H1 (cell line): ENCODE data around the gene SEMA3F. TPM values are rescaled to one million over a fixed set of nuclear protein-coding genes. Genes with fewer than 3 reads are reported as not detected.

Experiments
- CTCF ChIA-PET: fragments of 300-600 bp; sonication (Branson Sonifier 250); formaldehyde crosslinking; loops from one replicate; lab custom pipeline; 2021; ENCODE audit not compliant: partially characterized antibody; lab: Charles Lee
- POLR2A ChIA-PET: fragments of 300-600 bp; sonication (Branson Sonifier 250); formaldehyde crosslinking; loops from one replicate; lab custom pipeline; 2021; ENCODE audit warnings: inconsistent platforms; ENCODE audit not compliant: partially characterized antibody; lab: Charles Lee
- DNase-seq, 2 experiments: peaks; one replicate each; pipeline versions ENCODE4 v3.0.0 to v3.0.0-alpha.2; 2010 to 2022; ENCODE audit warnings: low spot score in 2 of 2, low read depth in 1 of 2, mixed read lengths in 1 of 2
- FAIRE-seq: peaks from 2 replicates; lab custom pipeline; 2011; peaks lifted over from hg19 to GRCh38; lab: Jason Lieb, UNC
- H2AFZ ChIP-seq: 2 replicates; pipeline ENCODE4 v1.8.1; 2012; ENCODE audit warnings: low read length, inconsistent platforms
- H2AK5ac ChIP-seq: 2 replicates; pipeline ENCODE4 v1.6.1; 2013; ENCODE audit warnings: low read depth, low read length
- H2BK120ac ChIP-seq: replicated peaks from 2 replicates; pipeline ENCODE3; 2013; ENCODE audit warnings: low read depth, low read length, inconsistent platforms
- H2BK12ac ChIP-seq: 2 replicates; pipeline ENCODE4 v1.6.1; 2013; ENCODE audit warnings: low read depth, low read length
- H2BK15ac ChIP-seq: 2 replicates; pipeline ENCODE4 v1.6.1; 2013; ENCODE audit warnings: low read length
- H2BK20ac ChIP-seq: 2 replicates; pipeline ENCODE4 v1.6.1; 2013; ENCODE audit warnings: low read length
- H2BK5ac ChIP-seq: 2 replicates; pipeline ENCODE4 v1.6.1; 2013; ENCODE audit warnings: low read depth, low read length
- H3K14ac ChIP-seq: 2 replicates; pipeline ENCODE4 v1.6.1; 2013; ENCODE audit warnings: inconsistent platforms; ENCODE audit not compliant: insufficient read length
- H3K18ac ChIP-seq: 2 replicates; pipeline ENCODE4 v1.6.1; 2013; ENCODE audit warnings: low read length; ENCODE audit errors: extremely low read depth
- H3K23ac ChIP-seq: 2 replicates; pipeline ENCODE4 v1.6.1; 2013; ENCODE audit warnings: inconsistent platforms; ENCODE audit not compliant: insufficient read length
- H3K23me2 ChIP-seq: 2 replicates; pipeline ENCODE4 v1.6.1; 2013; ENCODE audit warnings: low read depth, low read length
- H3K27ac ChIP-seq: 2 replicates; pipeline ENCODE4 v1.6.1; 2011; ENCODE audit warnings: low read depth, low read length, inconsistent platforms
- H3K27me3 ChIP-seq, 4 experiments: replicated peaks in 1 of 4; 1 replicate in 1 of 4; 2 replicates in 3 of 4; pipeline versions ENCODE4 v1.6.1 to v1.8.1; 2011 to 2013; ENCODE audit warnings: low read length in 3 of 4, mild to moderate bottlenecking in 3 of 4, inconsistent platforms in 2 of 4, mixed read lengths in 2 of 4, moderate library complexity in 1 of 4; ENCODE audit not compliant: control insufficient read depth in 3 of 4, insufficient read depth in 3 of 4; ENCODE audit errors: extremely low read depth in 1 of 4
- H3K36me3 ChIP-seq, 4 experiments: 2 replicates each; pipeline versions ENCODE4 v1.6.1 to v1.8.1; 2011 to 2013; ENCODE audit warnings: mild to moderate bottlenecking in 4 of 4, low read length in 3 of 4, moderate library complexity in 2 of 4, control low read depth in 1 of 4, inconsistent platforms in 1 of 4; ENCODE audit not compliant: insufficient read depth in 4 of 4, control insufficient read depth in 2 of 4
- H3K4ac ChIP-seq: replicated peaks from 2 replicates; pipeline ENCODE3; 2013; ENCODE audit warnings: low read length, low read depth, mixed read lengths, inconsistent platforms; ENCODE audit not compliant: insufficient read length
- H3K4me1 ChIP-seq, 4 experiments: replicated peaks in 1 of 4; 1 replicate in 1 of 4; 2 replicates in 3 of 4; pipeline versions ENCODE4 v1.6.1 to v1.8.1; 2011 to 2013; ENCODE audit warnings: low read length in 3 of 4, inconsistent platforms in 2 of 4, mixed read lengths in 1 of 4; ENCODE audit not compliant: insufficient read depth in 4 of 4, control insufficient read depth in 3 of 4
- H3K4me2 ChIP-seq, 2 experiments: 2 replicates each; pipeline versions ENCODE4 v1.6.1 to v1.8.1; 2011 to 2013; ENCODE audit warnings: low read depth in 2 of 2, low read length in 2 of 2, control low read depth in 1 of 2, inconsistent platforms in 1 of 2, mild to moderate bottlenecking in 1 of 2; ENCODE audit not compliant: insufficient read depth in 1 of 2
- H3K4me3 ChIP-seq, 4 experiments: fragments of 200-600, 300-600 bp in 1 of 4; sonication (generic), shearing (Covaris generic), sonication (Bioruptor Twin) in 1 of 4; 2 replicates each; pipeline versions ENCODE4 v1.5.1 to v1.8.1; 2011 to 2016; ENCODE audit warnings: low read length in 4 of 4, low read depth in 3 of 4, control low read depth in 2 of 4, inconsistent platforms in 2 of 4, mild to moderate bottlenecking in 2 of 4, mixed read lengths in 1 of 4, moderate library complexity in 1 of 4; ENCODE audit not compliant: insufficient read depth in 2 of 4; ENCODE audit errors: extremely low read depth in 1 of 4
- H3K56ac ChIP-seq: replicated peaks from 2 replicates; pipeline ENCODE3; 2013; ENCODE audit warnings: low read depth, mild to moderate bottlenecking, mixed read lengths, low read length, inconsistent platforms; ENCODE audit not compliant: insufficient read length
- H3K79me1 ChIP-seq: 2 replicates; pipeline ENCODE4 v1.6.1; 2013; ENCODE audit warnings: low read depth, low read length, control low read depth
- H3K79me2 ChIP-seq, 2 experiments: 2 replicates each; pipeline versions ENCODE4 v1.6.1 to v1.8.1; 2012 to 2013; ENCODE audit warnings: low read length in 2 of 2, mild to moderate bottlenecking in 2 of 2, inconsistent platforms in 1 of 2; ENCODE audit not compliant: insufficient read depth in 2 of 2, control insufficient read depth in 1 of 2
- H3K9ac ChIP-seq, 4 experiments: replicated peaks in 1 of 4; 1 replicate in 1 of 4; 2 replicates in 3 of 4; pipeline versions ENCODE4 v1.6.1 to v1.8.1; 2011 to 2013; ENCODE audit warnings: low read depth in 3 of 4, low read length in 3 of 4, control low read depth in 2 of 4, mild to moderate bottlenecking in 2 of 4, moderate library complexity in 2 of 4, inconsistent platforms in 1 of 4; ENCODE audit errors: extremely low read depth in 1 of 4
- H3K9me3 ChIP-seq, 2 experiments: 2 replicates each; pipeline versions ENCODE4 v1.6.1 to v1.8.1; 2012 to 2013; ENCODE audit warnings: mild to moderate bottlenecking in 2 of 2, moderate library complexity in 2 of 2, control low read depth in 1 of 2, inconsistent platforms in 1 of 2, low read depth in 1 of 2, low read length in 1 of 2, mixed read lengths in 1 of 2; ENCODE audit not compliant: insufficient read depth in 2 of 2
- H4K20me1 ChIP-seq, 2 experiments: replicated peaks in 1 of 2; 2 replicates each; pipeline versions ENCODE3 to v1.8.1; 2011 to 2013; ENCODE audit warnings: inconsistent platforms in 2 of 2, low read length in 2 of 2, mild to moderate bottlenecking in 1 of 2; ENCODE audit not compliant: insufficient read depth in 2 of 2, control insufficient read depth in 1 of 2
- H4K5ac ChIP-seq: 2 replicates; pipeline ENCODE4 v1.6.1; 2013; ENCODE audit warnings: low read length, low read depth, mixed read lengths, inconsistent platforms; ENCODE audit not compliant: insufficient read length
- H4K8ac ChIP-seq: 2 replicates; pipeline ENCODE4 v1.8.0; 2013; ENCODE audit warnings: mild to moderate bottlenecking, moderate library complexity, low read length, inconsistent platforms; ENCODE audit not compliant: insufficient read depth; ENCODE audit errors: extremely low read depth
- H4K91ac ChIP-seq: replicated peaks from 2 replicates; pipeline ENCODE3; 2013; ENCODE audit warnings: low read length, mixed read lengths, inconsistent platforms; ENCODE audit not compliant: insufficient read length
- CBX8 ChIP-seq: fragments of 300-800, 300-1000 bp; sonication (generic); IDR thresholded peaks from 2 replicates; pipeline ENCODE4 v1.7.1; 2016; ENCODE audit warnings: low read depth, low read length, borderline replicate concordance
- SIRT6 ChIP-seq: IDR thresholded peaks from one replicate; pipeline ENCODE4 v1.7.1; 2012; ENCODE audit warnings: low read length, inconsistent platforms
- WGBS, 2 experiments: shearing (Covaris generic) in 1 of 2; methylation state at CpG; one replicate each; pipeline versions ENCODE4 v1.1.6 to v1.1.7; 2013 to 2015; ENCODE audit warnings: low lambda C conversion rate in 2 of 2, mixed read lengths in 2 of 2, inconsistent platforms in 1 of 2, low coverage in 1 of 2, missing lambda C conversion rate in 1 of 2; ENCODE audit not compliant: insufficient replicate concordance in 2 of 2, insufficient coverage in 1 of 2, insufficient read length in 1 of 2; ENCODE audit errors: extremely low coverage in 1 of 2, missing lambda C conversion rate in 1 of 2; 5-methylcytosine and 5-hydroxymethylcytosine counted together
- polyA plus RNA-seq, 7 experiments: library from polyadenylated mRNA; depleted of rRNA in 3 of 7; stranded (reverse) in 5 of 7; unstranded in 2 of 7; fragments of >200 nt in 5 of 7; fragments of 200-250 nt in 2 of 7; gene quantifications; 1 replicate in 5 of 7; 2 replicates in 1 of 7; 4 replicates in 1 of 7; pipeline versions ENCODE4 v1.2.1 to v1.2.3, GENCODE V29; 2011 to 2013; ENCODE audit warnings: missing spikeins in 2 of 7, mixed read lengths in 2 of 7
- total RNA-seq: library from RNA; stranded (reverse); fragmentation: NEBNext Ultra II Directional; extraction: Animal tissue kit (Norgen Biotek cat#: 25700); gene quantifications from 2 replicates; pipeline ENCODE4 v1.2.1, GENCODE V29; 2021

The SEMA3F gene
- total and polyA plus RNA-seq, 2 of the 8 experiments (the other 6 are each of a cell fraction or from before 2014, with no cell fraction given) = 20.3 to 37.0 TPM

DNA sequence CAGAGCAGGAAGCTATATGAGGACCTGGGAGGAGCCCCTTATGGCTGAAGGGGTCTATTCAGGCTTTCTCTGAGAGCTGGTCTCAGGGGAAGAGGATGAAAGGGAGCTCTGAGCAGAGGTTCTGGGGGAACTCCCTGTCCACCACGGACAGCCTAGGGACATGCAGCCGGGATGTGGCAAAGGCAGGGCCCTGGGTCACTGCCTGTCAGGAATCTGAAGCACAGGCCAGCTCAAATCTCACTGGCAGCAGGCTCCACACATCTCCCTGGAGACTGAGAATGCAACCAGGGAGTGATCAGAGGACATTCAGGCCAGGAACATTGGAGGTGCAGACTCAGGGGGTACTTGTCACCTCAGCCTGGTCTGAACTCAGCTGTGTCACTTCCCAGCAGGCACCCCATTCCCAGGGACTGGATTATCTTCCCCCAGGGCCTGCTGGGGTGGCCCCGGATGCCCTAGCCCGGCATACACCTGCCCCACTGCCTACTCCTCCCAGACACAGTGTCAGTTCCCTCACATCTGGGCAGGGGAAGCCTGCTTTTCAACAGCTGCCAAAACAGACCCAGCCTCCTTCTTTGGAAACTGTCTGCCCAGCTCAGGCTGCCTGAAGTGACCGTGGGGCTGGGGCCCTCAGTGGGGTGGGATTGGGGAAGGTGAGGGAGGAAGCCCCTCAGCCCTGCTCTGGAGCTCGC, 18.3 kb upstream of the SEMA3F start:
- Histone ChIP-seq H3K4me1 (peaks cover 4 to 35% (median 28%) of the 10 kb centered on the region in 4 experiments), H2AK5ac (no peak overlapping the region; the same call in 1 of the 2 replicates), H3K27ac (no peak overlapping the region; the same call in 1 of the 2 replicates), H3K23me2 (no peaks in the 10 kb centered on the region; the same call in 1 of the 2 replicates), H2BK12ac (peak overlapping the region; percentile 99; the same call in 1 of the 2 replicates), H3K14ac (no peak overlapping the region), H3K9me3 (no peaks in the 10 kb centered on the region), H3K56ac (no peak overlapping the region), H4K5ac (no peak overlapping the region), H3K27me3 (no peaks in the 10 kb centered on the region; a peak in 1 of 7 replicates), H2BK20ac (peak overlapping the region; percentile 80; the same call in 1 of the 2 replicates), H3K4me3 (no peak overlapping the region), H3K18ac (peak overlapping the region; percentile 19; the same call in 1 of the 2 replicates), H2BK5ac (peak overlapping the region; percentile 96; the same call in 1 of the 2 replicates), H3K23ac (no peak overlapping the region), H2BK15ac (0 out of 2 replicates have a peak overlapping the region, but pooled peaks have one; percentile 95), H3K4ac (peak overlapping the region; percentile 44), H3K36me3 (no peaks in the 10 kb centered on the region), H3K79me2 (no peaks in the 10 kb centered on the region), H2AFZ (no peak overlapping the region), H3K4me2 (no peak overlapping the region), H2BK120ac (peak overlapping the region; percentile 45), H3K9ac (no peak overlapping the region), H4K8ac (peak overlapping the region; percentile 46), H4K20me1 (no peaks in the 10 kb centered on the region), H4K91ac (peak overlapping the region; percentile 77), H3K79me1 (no peaks in the 10 kb centered on the region)
- DNase-seq = no peak
- CTCF ChIA-PET = interaction anchor here (0.8 to 7.1 kb wide), 16 partner anchors 10 to 150 kb away, joined by 3 to 68 read pairs (median 4); partner anchors contain the start of gene GNAT1
- WGBS, 2 experiments = 85% methylated on average over 5 of the region's 6 CpGs; no CpG with 5 or more reads in 1 of the 2 experiments
- POLR2A ChIA-PET = interaction anchor here (1.1 to 10.6 kb wide), 6 partner anchors 11 to 52 kb away, joined by 4 to 133 read pairs (median 8); no protein-coding TSS in a partner anchor
- TF ChIP-seq SIRT6 = no peak
- no peak for TF ChIP-seq CBX8
- TF ChIP-seq, all 59 proteins: peak for 0
- FAIRE-seq = no peak
